Ishikawa (cell line): ENCODE data around the gene NRAS.

Experiments
- NFIC ChIP-seq: IDR thresholded peaks from 2 replicates; pipeline ENCODE4 v1.6.1; 2012
- TEAD4 ChIP-seq: IDR thresholded peaks from 2 replicates; pipeline ENCODE4 v1.6.1; 2012

- TF ChIP-seq NFIC (no peak), TEAD4 (no peak)
These were observed 21.0 kb downstream of the NRAS start, which contains the start of gene AMPD1 for GRCh38 chr1:114695430-114696058.
